ENCODE results near the gene OCRL. TPM values are rescaled to one million over a fixed set of nuclear protein-coding genes. Genes with fewer than 3 reads are reported as not detected.

The OCRL gene
- total RNA-seq, 1 experiment from 2014 or later: 24.2 TPM

GRCh38 chrX:129599499-129599898 is 59.4 kb downstream of the OCRL start:
- ChIA-PET POLR2A (no interaction called here), CTCF (interaction anchor here (0.6 kb wide), 1 partner anchor 452 kb away, joined by 3 read pairs; no protein-coding TSS in a partner anchor)
- H3K36me3 ChIP-seq (ENCODE audit: control insufficient read depth, insufficient read depth, low read length): no peaks in the 10 kb centered on the region
- no peaks in the 10 kb centered on the region for H3K9me3 Mint-ChIP-seq (ENCODE audit: unreplicated experiment)
- no peak for TF ChIP-seq CTCF (IDR thresholded peaks at IDR 0.05; ENCODE audit: insufficient read depth in 1 of 2, low read depth in 1 of 2, low read length in 1 of 2, severe bottlenecking in 1 of 2, unreplicated experiment in 1 of 2)
- intact Hi-C loops (cut with micrococcal nuclease; ENCODE audit: unreplicated experiment): no loop called here
- H3K36me3 Mint-ChIP-seq (ENCODE audit: insufficient read depth, unreplicated experiment): no peaks in the 10 kb centered on the region
- no peak overlapping the region for H3K4me3 ChIP-seq (ENCODE audit: low read depth, low read length)
- no peaks in the 10 kb centered on the region for H3K4me1 Mint-ChIP-seq (ENCODE audit: low read depth, unreplicated experiment)
- no peak overlapping the region for H3K27ac Mint-ChIP-seq (ENCODE audit: unreplicated experiment)
- no peak for DNase-seq
- no peak overlapping the region for H3K4me3 Mint-ChIP-seq (ENCODE audit: unreplicated experiment)
- no peaks in the 10 kb centered on the region for H3K9me3 ChIP-seq
- H3K27me3 Mint-ChIP-seq (ENCODE audit: insufficient read depth, unreplicated experiment): no peaks in the 10 kb centered on the region
- no peaks in the 10 kb centered on the region for H3K27me3 ChIP-seq (replicated peaks; ENCODE audit: control insufficient read depth, insufficient read depth, low read length)
- no peaks in the 10 kb centered on the region for H3K4me1 ChIP-seq
- no TSS peak for BruUV-seq (replicated peaks)

- Mint-ChIP-seq H3K9me3 (ENCODE audit: unreplicated experiment) (no peaks in the 10 kb centered on the region), H3K36me3 (ENCODE audit: insufficient read depth, unreplicated experiment) (no peaks in the 10 kb centered on the region), H3K4me1 (ENCODE audit: low read depth, unreplicated experiment) (no peaks in the 10 kb centered on the region), H3K27me3 (ENCODE audit: insufficient read depth, unreplicated experiment) (no peaks in the 10 kb centered on the region), H3K27ac (ENCODE audit: unreplicated experiment) (no peak overlapping the region), H3K4me3 (ENCODE audit: unreplicated experiment) (no peak overlapping the region)
- no TSS peak for BruUV-seq (replicated peaks)
- ChIA-PET CTCF (interaction anchor here (0.6 to 0.7 kb wide), 2 partner anchors 17 to 350 kb away, joined by 3 to 9 read pairs; no protein-coding TSS in a partner anchor), POLR2A (no interaction called here)
- TF ChIP-seq CTCF (IDR thresholded peaks at IDR 0.05; ENCODE audit: insufficient read depth in 1 of 2, low read depth in 1 of 2, low read length in 1 of 2, severe bottlenecking in 1 of 2, unreplicated experiment in 1 of 2): no peak
- no peak for DNase-seq
- no peaks in the 10 kb centered on the region for H3K36me3 ChIP-seq (ENCODE audit: control insufficient read depth, insufficient read depth, low read length)
- H3K4me1 ChIP-seq: no peaks in the 10 kb centered on the region
- no peaks in the 10 kb centered on the region for H3K9me3 ChIP-seq
- intact Hi-C loops (cut with micrococcal nuclease; ENCODE audit: unreplicated experiment): loop anchor here (10.0 kb wide), 1 partner anchor 305 kb away; the partner anchor contains the start of gene UTP14A
- no peak overlapping the region for H3K4me3 ChIP-seq (ENCODE audit: low read depth, low read length)
- no peaks in the 10 kb centered on the region for H3K27me3 ChIP-seq (replicated peaks; ENCODE audit: control insufficient read depth, insufficient read depth, low read length)
Measured at GRCh38 chrX:129599996-129600395, 59.9 kb downstream of the OCRL start.

GRCh38 chrX:129600981-129601424 is 60.9 kb downstream of the OCRL start:
- CTCF ChIA-PET: interaction anchor here (0.6 to 1.0 kb wide), 2 partner anchors 9 to 153 kb away, joined by 3 read pairs; no protein-coding TSS in a partner anchor
- Mint-ChIP-seq H3K36me3 (ENCODE audit: insufficient read depth, unreplicated experiment) (no peaks in the 10 kb centered on the region), H3K4me3 (ENCODE audit: unreplicated experiment) (no peak overlapping the region), H3K27me3 (ENCODE audit: insufficient read depth, unreplicated experiment) (no peaks in the 10 kb centered on the region), H3K9me3 (ENCODE audit: unreplicated experiment) (no peaks in the 10 kb centered on the region), H3K4me1 (ENCODE audit: low read depth, unreplicated experiment) (no peaks in the 10 kb centered on the region), H3K27ac (ENCODE audit: unreplicated experiment) (no peak overlapping the region)
- Histone ChIP-seq H3K9me3 (no peaks in the 10 kb centered on the region), H3K36me3 (ENCODE audit: control insufficient read depth, insufficient read depth, low read length) (no peaks in the 10 kb centered on the region), H3K27me3 (replicated peaks; ENCODE audit: control insufficient read depth, insufficient read depth, low read length) (no peaks in the 10 kb centered on the region), H3K4me3 (ENCODE audit: low read depth, low read length) (no peak overlapping the region), H3K4me1 (no peaks in the 10 kb centered on the region)
- TF ChIP-seq CTCF (IDR thresholded peaks at IDR 0.05; ENCODE audit: insufficient read depth in 1 of 2, low read depth in 1 of 2, low read length in 1 of 2, severe bottlenecking in 1 of 2, unreplicated experiment in 1 of 2): peak in 1 of 2 experiments; percentile 58
- DNase-seq: peak in 1 of 2 experiments; percentile 11
- intact Hi-C loops (cut with micrococcal nuclease; ENCODE audit: unreplicated experiment): loop anchor here (10.0 kb wide), 1 partner anchor 304 kb away; the partner anchor contains the start of gene UTP14A
- BruUV-seq (replicated peaks): no TSS peak
- POLR2A ChIA-PET: no interaction called here
